RWPE1 (cell line): Measurements from ENCODE around the gene MYO9B.
"Not testable (repeated sequence)": the region's sequence is repeated elsewhere in the genome, so short reads cannot be mapped to it uniquely, and the experiment has no call there.

Experiments
- CTCF ChIA-PET: fragments of 350-600 bp; sonication (Branson Sonifier 250); formaldehyde crosslinking; extraction: SDS; loops from one replicate; lab custom pipeline; 2021; lab: Yijun Ruan, JAX
- POLR2A ChIA-PET: fragments of 400-600 bp; formaldehyde crosslinking; extraction: SDS; loops from one replicate; lab custom pipeline; 2020; ENCODE audit warnings: antibody characterized with exemption; ENCODE audit not compliant: low non-redundant PET; lab: Yijun Ruan, JAX
- DNase-seq: peaks from one replicate; pipeline ENCODE4 v3.0.0; 2012; ENCODE audit warnings: low spot score
- H3K27ac ChIP-seq: fragments of 450-650 bp; 2 replicates; pipeline ENCODE4 v1.5.1; 2017
- CTCF ChIP-seq: fragments of 450-650 bp; conservative IDR thresholded peaks from 2 replicates; pipeline ENCODE4 v1.5.1; 2017; ENCODE audit warnings: low read depth, mild to moderate bottlenecking

MYO9B gene

DNA sequence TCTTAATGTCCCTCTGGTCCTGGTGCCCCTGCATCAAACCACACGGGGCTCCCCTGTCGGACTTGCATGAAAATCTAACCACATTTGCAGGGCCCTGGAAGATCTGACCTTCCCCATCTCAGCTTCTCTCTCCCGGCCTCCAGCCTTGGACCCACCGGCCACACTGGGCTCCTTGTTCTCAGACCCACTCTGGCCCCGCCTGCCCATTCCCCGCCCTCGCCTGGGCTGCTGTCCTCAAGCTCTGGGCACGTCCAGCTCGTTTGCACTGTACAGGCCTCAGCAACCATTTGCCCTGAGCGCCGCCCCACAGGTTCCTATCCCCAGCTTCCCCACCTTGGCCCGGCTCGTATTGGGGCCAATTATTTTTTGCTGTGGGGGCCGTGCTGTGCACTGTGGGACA, 10.5 kb downstream of the MYO9B start:
- CTCF ChIA-PET = interaction anchor here (0.6 to 1.6 kb wide), 2 partner anchors 150 to 196 kb away, joined by 4 to 7 read pairs; no protein-coding TSS in a partner anchor
- no peak overlapping the region for H3K27ac ChIP-seq
- no peak for TF ChIP-seq CTCF
- DNase-seq = no peak
- POLR2A ChIA-PET = no interaction called here

DNA sequence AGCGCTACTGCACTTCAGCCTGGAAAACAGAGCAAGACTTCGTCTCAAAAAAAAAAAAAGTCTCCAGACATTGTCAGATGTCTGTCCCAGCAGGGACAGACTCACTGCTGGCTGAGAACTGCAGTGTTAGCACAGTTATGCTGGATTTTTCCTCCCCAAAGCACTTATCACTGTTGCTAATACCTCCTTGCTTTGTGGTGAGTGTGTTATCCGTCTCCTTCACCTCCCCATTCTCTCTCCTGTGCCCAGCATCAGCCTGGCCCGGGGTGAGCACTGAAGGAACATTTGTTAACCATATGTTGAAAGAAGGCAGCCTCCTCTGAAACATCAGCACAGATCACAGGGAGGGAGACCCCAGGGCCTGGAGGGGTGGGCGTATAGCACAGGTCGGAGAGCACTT, 11.3 kb downstream of the MYO9B start:
- no peak overlapping the region; the same call in 1 of the 2 replicates for H3K27ac ChIP-seq
- ChIA-PET CTCF (no interaction called here), POLR2A (no interaction called here)
- no peak for TF ChIP-seq CTCF
- no peak for DNase-seq

DNA sequence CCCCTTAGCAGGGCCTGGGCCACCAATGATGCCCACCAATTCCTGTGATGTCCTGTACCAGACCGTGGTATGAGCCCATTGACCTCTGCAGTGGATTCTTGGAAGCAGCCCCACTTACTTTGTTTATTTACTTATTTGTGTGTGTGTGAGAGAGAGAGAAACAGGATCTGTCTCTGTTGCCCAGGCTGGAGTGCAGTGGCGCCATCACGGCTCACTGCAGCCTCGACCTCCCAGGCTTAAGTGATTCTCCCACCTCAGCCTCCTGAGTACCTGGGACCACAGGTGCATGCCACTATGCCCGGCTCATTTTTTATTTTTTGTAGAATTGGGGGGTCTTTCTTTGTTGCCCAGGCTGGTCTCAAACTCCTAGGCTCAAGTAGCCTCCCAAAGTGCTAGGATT, 13.0 kb downstream of the MYO9B start:
- H3K27ac ChIP-seq = peak overlapping the region; percentile 23; the same call in 1 of the 2 replicates
- TF ChIP-seq CTCF = no peak
- ChIA-PET POLR2A (no interaction called here), CTCF (no interaction called here)
- DNase-seq = no peak

- no peak for TF ChIP-seq CTCF
- no peak overlapping the region; the same call in 1 of the 2 replicates for H3K27ac ChIP-seq
- POLR2A ChIA-PET = interaction anchor here (0.6 kb wide), 1 partner anchor 571 kb away, joined by 3 read pairs; no protein-coding TSS in a partner anchor
- no peak for DNase-seq
- CTCF ChIA-PET = no interaction called here
Measured at GRCh38 chr19:17090583-17090982, 15.0 kb downstream of the MYO9B start.

DNA sequence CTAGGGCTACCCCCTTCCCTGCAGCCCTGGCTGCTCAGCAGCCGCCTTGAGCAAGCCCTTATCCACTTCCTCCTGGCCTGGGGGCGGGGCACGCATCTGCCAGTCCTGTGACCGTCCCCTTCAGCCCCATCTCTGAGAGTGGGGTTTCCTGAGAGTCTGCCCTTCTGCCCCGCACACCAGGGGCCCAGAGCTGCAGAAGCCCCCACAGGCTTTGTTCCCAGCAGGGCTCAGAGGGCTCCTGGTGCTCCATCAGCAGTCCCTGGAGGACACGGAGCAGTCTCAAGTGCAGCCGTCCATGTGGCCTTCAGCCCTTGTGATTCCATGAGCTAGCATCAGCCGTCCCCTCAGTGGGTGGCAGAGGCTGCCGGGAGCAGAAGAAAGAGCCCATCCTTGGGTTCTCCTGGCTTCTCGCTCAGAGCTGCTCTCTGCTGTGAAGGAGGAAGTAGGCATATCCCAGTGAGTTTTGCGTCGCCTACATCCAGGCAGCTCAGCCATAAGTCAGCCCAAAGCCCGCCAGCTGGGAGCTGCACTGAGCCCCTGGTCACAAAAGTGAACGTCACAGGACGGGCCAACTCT, 16.3 kb downstream of the MYO9B start:
- H3K27ac ChIP-seq = no peak overlapping the region
- ChIA-PET POLR2A (no interaction called here), CTCF (interaction anchor here (0.6 kb wide), 1 partner anchor 109 kb away, joined by 6 read pairs; no protein-coding TSS in a partner anchor)
- no peak for DNase-seq
- TF ChIP-seq CTCF = no peak

GRCh38 chr19:17092696-17093095, 17.1 kb downstream of the MYO9B start:
- ChIA-PET POLR2A (no interaction called here), CTCF (interaction anchor here (0.6 to 0.7 kb wide), 2 partner anchors 108 to 131 kb away, joined by 3 to 6 read pairs; no protein-coding TSS in a partner anchor)
- TF ChIP-seq CTCF = no peak
- DNase-seq = no peak
- no peak overlapping the region for H3K27ac ChIP-seq

DNA sequence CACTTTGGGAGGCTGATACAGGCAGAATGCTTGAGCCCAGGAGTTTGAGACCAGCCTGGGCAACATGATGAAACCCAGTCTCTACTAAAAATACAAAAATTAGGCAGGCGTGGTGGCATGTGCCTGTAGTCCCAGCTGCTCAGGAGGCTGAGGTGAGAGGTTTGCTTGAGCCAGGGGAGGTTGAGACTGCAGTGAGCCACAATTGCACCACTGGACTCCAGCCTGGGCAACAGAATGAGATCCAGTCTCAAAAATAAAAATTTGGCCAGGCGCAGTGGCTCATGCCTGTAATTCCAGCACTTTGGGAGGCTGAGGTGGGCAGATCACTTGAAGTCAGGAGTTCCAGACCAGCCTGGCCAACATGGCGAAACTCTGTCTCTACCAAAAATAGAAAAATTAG, 19.1 kb downstream of the MYO9B start:
- DNase-seq, POLR2A ChIA-PET: not testable (repeated sequence)
- H3K27ac ChIP-seq = peak overlapping the region; percentile 28
- CTCF ChIA-PET = interaction anchor here (0.6 kb wide), 1 partner anchor 152 kb away, joined by 4 read pairs; no protein-coding TSS in a partner anchor
